Mesothelial cell of epicardium (in vitro differentiated cells): ENCODE measurements around the gene ARHGEF37. TPM values are rescaled to one million over a fixed set of nuclear protein-coding genes. Genes with fewer than 3 reads are reported as not detected.

Experiments
- DNase-seq, 2 experiments: peaks; one replicate each; pipeline ENCODE4 v3.0.0; 2021; ENCODE audit warnings: low spot score in 2 of 2; ENCODE audit not compliant: unreplicated experiment in 2 of 2
- H3K27ac Mint-ChIP-seq: 2 replicates; pipeline ENCODE4 v1.8.0; 2021; ENCODE audit warnings: mixed read lengths
- H3K27me3 Mint-ChIP-seq: 2 replicates; pipeline ENCODE4 v1.8.0; 2021; ENCODE audit warnings: low read depth, mixed read lengths
- H3K36me3 Mint-ChIP-seq: 2 replicates; pipeline ENCODE4 v1.8.0; 2021; ENCODE audit warnings: mixed read lengths
- H3K4me1 Mint-ChIP-seq: 2 replicates; pipeline ENCODE4 v1.8.0; 2021; ENCODE audit warnings: mixed read lengths
- H3K4me3 Mint-ChIP-seq: 2 replicates; pipeline ENCODE4 v1.8.0; 2021; ENCODE audit warnings: mild to moderate bottlenecking, moderate library complexity, mixed read lengths
- H3K9me3 Mint-ChIP-seq: 2 replicates; pipeline ENCODE4 v1.8.0; 2021; ENCODE audit warnings: mixed read lengths
- total RNA-seq: library from RNA; stranded (reverse); gene quantifications from 3 replicates; pipeline ENCODE4 v1.2.1, GENCODE V29; 2021
- TF ChIP-seq, protein P1 (sequence below): fragments of 200-600 bp; sonication (generic); IDR thresholded peaks from one replicate; pipeline ENCODE4 v1.5.0; 2021; ENCODE audit warnings: antibody characterized with exemption; ENCODE audit not compliant: unreplicated experiment

Gene ARHGEF37
- total RNA-seq, 1 donor from 2014 or later: 10.1 TPM

DNA sequence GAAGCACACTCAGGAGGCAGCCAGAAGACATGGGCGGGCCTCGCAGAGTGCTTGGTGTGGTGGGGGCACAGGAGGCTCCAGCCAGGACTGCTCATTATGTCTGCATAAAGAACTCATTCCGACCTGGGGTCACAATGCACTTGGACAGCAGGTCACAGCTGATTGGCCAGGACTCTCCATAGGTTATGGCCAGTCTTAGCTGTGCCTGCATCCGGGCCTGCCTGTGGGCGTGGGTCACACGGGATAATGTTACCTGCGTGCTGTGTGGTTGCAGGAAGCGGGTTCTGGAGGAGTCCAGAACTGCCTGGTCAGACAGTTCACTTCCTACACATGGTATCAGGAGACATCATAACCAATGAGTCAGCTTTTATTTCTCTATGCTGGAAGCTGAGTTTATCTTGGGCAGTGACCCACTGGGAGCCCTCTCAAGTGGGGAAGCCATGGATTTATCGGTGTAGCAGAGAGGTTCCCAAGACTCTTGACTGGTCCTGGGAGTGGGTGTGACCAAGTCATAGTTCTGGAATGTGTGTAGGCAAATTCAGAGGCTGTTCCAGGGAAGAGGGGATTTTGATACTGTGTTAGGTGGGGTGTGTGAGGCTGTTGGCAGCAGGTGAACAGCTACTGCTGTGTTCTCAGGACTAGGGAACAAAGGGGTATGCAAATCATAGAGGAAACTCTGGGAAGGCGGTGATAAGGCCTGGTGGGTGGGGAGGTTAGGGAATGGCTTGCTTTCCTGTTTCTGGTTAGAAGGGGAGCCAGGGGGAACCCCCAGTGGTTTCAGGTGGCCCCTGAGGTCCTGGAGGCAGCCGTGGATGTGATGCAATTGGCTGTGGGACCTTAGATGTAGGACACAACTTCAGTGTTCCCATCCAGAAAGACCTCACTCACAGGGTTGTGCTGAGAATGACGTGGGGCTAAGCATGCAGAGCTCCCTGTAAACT lies 51.3 kb downstream of the ARHGEF37 start:
- TF ChIP-seq, protein P1, sequence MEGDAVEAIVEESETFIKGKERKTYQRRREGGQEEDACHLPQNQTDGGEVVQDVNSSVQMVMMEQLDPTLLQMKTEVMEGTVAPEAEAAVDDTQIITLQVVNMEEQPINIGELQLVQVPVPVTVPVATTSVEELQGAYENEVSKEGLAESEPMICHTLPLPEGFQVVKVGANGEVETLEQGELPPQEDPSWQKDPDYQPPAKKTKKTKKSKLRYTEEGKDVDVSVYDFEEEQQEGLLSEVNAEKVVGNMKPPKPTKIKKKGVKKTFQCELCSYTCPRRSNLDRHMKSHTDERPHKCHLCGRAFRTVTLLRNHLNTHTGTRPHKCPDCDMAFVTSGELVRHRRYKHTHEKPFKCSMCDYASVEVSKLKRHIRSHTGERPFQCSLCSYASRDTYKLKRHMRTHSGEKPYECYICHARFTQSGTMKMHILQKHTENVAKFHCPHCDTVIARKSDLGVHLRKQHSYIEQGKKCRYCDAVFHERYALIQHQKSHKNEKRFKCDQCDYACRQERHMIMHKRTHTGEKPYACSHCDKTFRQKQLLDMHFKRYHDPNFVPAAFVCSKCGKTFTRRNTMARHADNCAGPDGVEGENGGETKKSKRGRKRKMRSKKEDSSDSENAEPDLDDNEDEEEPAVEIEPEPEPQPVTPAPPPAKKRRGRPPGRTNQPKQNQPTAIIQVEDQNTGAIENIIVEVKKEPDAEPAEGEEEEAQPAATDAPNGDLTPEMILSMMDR: no peak
- Mint-ChIP-seq H3K4me1 (no peaks in the 10 kb centered on the region), H3K36me3 (peaks cover 2% of the 10 kb centered on the region), H3K27ac (peak overlapping the region; percentile 35), H3K4me3 (no peak overlapping the region), H3K9me3 (no peaks in the 10 kb centered on the region), H3K27me3 (no peaks in the 10 kb centered on the region)
- DNase-seq: no peak

GRCh38 chr5:149633476-149634350 lies 52.4 kb downstream of the ARHGEF37 start:
- DNase-seq: no peak
- no peaks in the 10 kb centered on the region for H3K9me3 Mint-ChIP-seq
- no peak overlapping the region for H3K27ac Mint-ChIP-seq
- no peak overlapping the region for H3K4me3 Mint-ChIP-seq
- H3K27me3 Mint-ChIP-seq: no peaks in the 10 kb centered on the region
- TF ChIP-seq, protein P1: no peak
- H3K4me1 Mint-ChIP-seq: no peaks in the 10 kb centered on the region
- peaks cover 2% of the 10 kb centered on the region for H3K36me3 Mint-ChIP-seq

DNA sequence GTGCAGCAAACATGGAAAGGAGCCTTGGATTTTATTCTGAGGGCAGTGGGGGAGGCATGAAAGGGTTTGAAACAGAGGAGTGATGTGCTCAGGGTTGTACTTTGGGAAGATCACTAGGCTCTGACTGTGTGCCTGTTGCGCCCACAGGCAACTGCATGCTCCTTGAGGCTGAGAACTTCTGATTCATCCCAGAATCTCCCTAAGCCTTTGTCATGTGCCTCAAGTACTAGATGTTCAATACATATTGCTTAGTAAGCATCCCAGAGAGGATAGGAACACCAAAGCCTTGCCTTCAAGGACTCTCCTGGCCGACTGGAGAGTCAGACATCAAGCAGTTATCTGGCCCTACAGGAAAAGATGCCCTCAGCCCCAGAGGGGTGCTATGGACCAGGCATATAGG lies 54.1 kb downstream of the ARHGEF37 start:
- H3K36me3 Mint-ChIP-seq: peaks cover 2% of the 10 kb centered on the region
- H3K9me3 Mint-ChIP-seq: no peaks in the 10 kb centered on the region
- DNase-seq: no peak
- no peaks in the 10 kb centered on the region for H3K4me1 Mint-ChIP-seq
- H3K4me3 Mint-ChIP-seq: no peak overlapping the region
- H3K27me3 Mint-ChIP-seq: no peaks in the 10 kb centered on the region
- TF ChIP-seq, protein P1: no peak
- H3K27ac Mint-ChIP-seq: no peak overlapping the region

DNA sequence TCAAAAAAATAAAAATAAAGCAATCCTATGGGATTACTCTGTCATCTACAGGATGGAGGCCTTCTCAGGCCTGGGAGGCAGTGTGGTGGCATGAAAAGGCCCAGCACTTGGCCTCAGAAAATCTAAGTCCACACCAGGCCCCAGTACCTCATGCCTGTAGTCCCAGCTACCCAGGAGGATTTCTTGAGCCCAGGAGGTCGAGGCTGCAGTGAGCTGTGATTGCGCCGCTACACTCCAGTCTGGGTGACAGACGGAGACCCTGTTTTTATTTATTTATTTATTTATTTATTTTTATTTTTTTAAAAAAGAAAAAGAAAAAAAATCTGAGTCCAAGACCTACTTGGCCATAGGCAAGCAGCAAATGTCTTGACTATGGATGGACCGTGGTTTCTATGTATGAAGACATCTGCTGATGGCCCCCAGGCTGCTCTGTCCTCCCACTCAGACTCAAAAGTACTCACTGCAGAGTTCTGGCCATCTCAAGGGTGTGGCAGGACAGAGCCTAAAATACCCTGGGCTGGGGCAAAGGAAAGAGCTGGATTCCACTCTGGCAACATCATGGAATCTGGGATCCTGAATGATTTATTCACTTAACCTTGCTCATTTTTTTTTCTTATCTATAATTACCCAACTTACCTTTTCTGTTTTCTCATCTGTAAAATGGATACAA lies 55.0 kb downstream of the ARHGEF37 start:
- no peaks in the 10 kb centered on the region for H3K9me3 Mint-ChIP-seq
- peaks cover 2% of the 10 kb centered on the region for H3K36me3 Mint-ChIP-seq
- no peak overlapping the region for H3K4me3 Mint-ChIP-seq
- H3K27ac Mint-ChIP-seq: no peak overlapping the region
- no peaks in the 10 kb centered on the region for H3K4me1 Mint-ChIP-seq
- no peak for DNase-seq
- no peaks in the 10 kb centered on the region for H3K27me3 Mint-ChIP-seq
- TF ChIP-seq, protein P1: no peak

DNA sequence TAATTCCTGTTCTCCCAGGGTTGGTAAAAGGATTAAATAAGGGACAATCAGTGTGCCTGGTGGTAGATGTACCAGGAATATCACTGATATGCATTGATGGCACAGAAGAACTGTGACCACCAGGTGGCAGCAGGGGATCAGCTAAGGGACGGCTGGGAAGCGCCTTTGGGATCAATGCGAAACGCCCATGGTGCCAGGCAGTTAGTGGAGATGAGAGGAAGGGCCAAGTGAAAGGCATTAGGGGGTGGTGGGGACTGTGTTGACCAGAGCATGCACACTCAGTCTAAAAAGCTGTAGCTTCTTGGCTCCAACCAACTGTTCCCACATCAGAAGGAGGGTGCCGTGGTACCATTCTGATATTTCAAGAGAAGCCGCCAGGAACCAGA lies 55.6 kb downstream of the ARHGEF37 start:
- Mint-ChIP-seq H3K4me1 (no peaks in the 10 kb centered on the region), H3K9me3 (no peaks in the 10 kb centered on the region), H3K36me3 (peaks cover 2% of the 10 kb centered on the region), H3K4me3 (no peak overlapping the region), H3K27me3 (no peaks in the 10 kb centered on the region), H3K27ac (no peak overlapping the region)
- TF ChIP-seq, protein P1: peak; percentile 80
- peak in 1 of 2 experiments; percentile 51 for DNase-seq
